GM23248 (cell line): ENCODE results near the gene ESPN.

Experiments
- EZH2 ChIP-seq: fragments of 200-600 bp; sonication (generic); IDR thresholded peaks from 2 replicates; pipeline ENCODE4 v1.6.1; 2018; ENCODE audit warnings: antibody characterized with exemption, mild to moderate bottlenecking; ENCODE audit not compliant: insufficient read depth, poor library complexity, severe bottlenecking
- EZH2phosphoT487 ChIP-seq: fragments of 200-600 bp; sonication (generic); IDR thresholded peaks from 2 replicates; pipeline ENCODE4 v1.6.1; 2018; ENCODE audit warnings: antibody characterized with exemption, moderate library complexity, mild to moderate bottlenecking, low read depth; ENCODE audit not compliant: insufficient read depth

GRCh38 chr1:6408023-6408422, 16.6 kb upstream of the ESPN start:
- no peak for TF ChIP-seq EZH2phosphoT487
- no peak for TF ChIP-seq EZH2
